IPS-15b (cell line): ENCODE measurements around the gene RAB7B.

Experiments used
- H3K27me3 ChIP-seq: one replicate; pipeline ENCODE4 v1.6.1; 2013; ENCODE audit warnings: low read length; ENCODE audit not compliant: control insufficient read depth, insufficient read depth
- H3K36me3 ChIP-seq: one replicate; pipeline ENCODE4 v1.6.1; 2013; ENCODE audit warnings: low read length; ENCODE audit not compliant: control insufficient read depth, insufficient read depth
- H3K4me1 ChIP-seq: one replicate; pipeline ENCODE4 v1.6.1; 2013; ENCODE audit warnings: mild to moderate bottlenecking, low read length; ENCODE audit not compliant: control insufficient read depth, insufficient read depth
- H3K4me3 ChIP-seq: one replicate; pipeline ENCODE4 v1.5.1; 2013; ENCODE audit warnings: low read depth, low read length
- H3K9ac ChIP-seq: one replicate; pipeline ENCODE4 v1.6.1; 2013; ENCODE audit warnings: low read depth, mild to moderate bottlenecking, low read length
- H3K9me3 ChIP-seq: one replicate; pipeline ENCODE4 v1.6.1; 2013; ENCODE audit warnings: mild to moderate bottlenecking, low read length; ENCODE audit not compliant: control insufficient read depth, insufficient read depth

The RAB7B gene

GRCh38 chr1:205936311-205936710, 66.9 kb downstream of the RAB7B start:
- Histone ChIP-seq H3K27me3 (peaks cover 9% of the 10 kb centered on the region), H3K4me3 (no peak overlapping the region), H3K9ac (no peak overlapping the region), H3K36me3 (no peaks in the 10 kb centered on the region), H3K4me1 (peaks cover 27% of the 10 kb centered on the region), H3K9me3 (no peaks in the 10 kb centered on the region)

GRCh38 chr1:205935869-205936268, 67.3 kb downstream of the RAB7B start:
- Histone ChIP-seq H3K4me3 (no peak overlapping the region), H3K27me3 (peaks cover 9% of the 10 kb centered on the region), H3K36me3 (no peaks in the 10 kb centered on the region), H3K4me1 (peaks cover 27% of the 10 kb centered on the region), H3K9ac (no peak overlapping the region), H3K9me3 (no peaks in the 10 kb centered on the region)

GRCh38 chr1:205934788-205935187, 68.4 kb downstream of the RAB7B start:
- H3K9me3 ChIP-seq, result no peaks in the 10 kb centered on the region
- H3K36me3 ChIP-seq, result no peaks in the 10 kb centered on the region
- no peak overlapping the region for H3K4me3 ChIP-seq
- H3K9ac ChIP-seq, result no peak overlapping the region
- peaks cover 9% of the 10 kb centered on the region for H3K27me3 ChIP-seq
- H3K4me1 ChIP-seq, result peaks cover 17% of the 10 kb centered on the region

GRCh38 chr1:205933671-205934618, 69.2 kb downstream of the RAB7B start:
- H3K4me1 ChIP-seq, result peaks cover 9% of the 10 kb centered on the region

GRCh38 chr1:205932776-205933175, 70.4 kb downstream of the RAB7B start:
- Histone ChIP-seq H3K4me3 (no peak overlapping the region), H3K36me3 (no peaks in the 10 kb centered on the region), H3K4me1 (peaks cover 6% of the 10 kb centered on the region), H3K27me3 (no peaks in the 10 kb centered on the region), H3K9ac (no peak overlapping the region), H3K9me3 (no peaks in the 10 kb centered on the region)

More at GRCh38 chr1:205933671-205934618, 69.2 kb downstream of the RAB7B start:
- H3K9me3 ChIP-seq, result no peaks in the 10 kb centered on the region
- H3K27me3 ChIP-seq, result peaks cover 5% of the 10 kb centered on the region
- no peaks in the 10 kb centered on the region for H3K36me3 ChIP-seq
- no peak overlapping the region for H3K4me3 ChIP-seq
- H3K9ac ChIP-seq, result no peak overlapping the region

- Histone ChIP-seq H3K9ac (no peak overlapping the region), H3K4me1 (peaks cover 6% of the 10 kb centered on the region), H3K9me3 (no peaks in the 10 kb centered on the region), H3K27me3 (no peaks in the 10 kb centered on the region), H3K4me3 (no peak overlapping the region), H3K36me3 (no peaks in the 10 kb centered on the region)
These were observed 72.4 kb downstream of the RAB7B start for GRCh38 chr1:205930799-205931281.

GRCh38 chr1:205930195-205930577, 73.0 kb downstream of the RAB7B start:
- no peaks in the 10 kb centered on the region for H3K36me3 ChIP-seq

GRCh38 chr1:205929496-205930194, 73.5 kb downstream of the RAB7B start:
- H3K27me3 ChIP-seq, result no peaks in the 10 kb centered on the region
- no peak overlapping the region for H3K9ac ChIP-seq
- H3K36me3 ChIP-seq, result no peaks in the 10 kb centered on the region
- no peaks in the 10 kb centered on the region for H3K9me3 ChIP-seq
- no peak overlapping the region for H3K4me3 ChIP-seq
- peaks cover 6% of the 10 kb centered on the region for H3K4me1 ChIP-seq

More at GRCh38 chr1:205930195-205930577, 73.0 kb downstream of the RAB7B start:
- Histone ChIP-seq H3K27me3 (no peaks in the 10 kb centered on the region), H3K9me3 (no peaks in the 10 kb centered on the region), H3K9ac (no peak overlapping the region), H3K4me3 (no peak overlapping the region), H3K4me1 (peaks cover 6% of the 10 kb centered on the region)

GRCh38 chr1:205928317-205928716, 74.9 kb downstream of the RAB7B start:
- Histone ChIP-seq H3K27me3 (no peaks in the 10 kb centered on the region), H3K9me3 (no peaks in the 10 kb centered on the region), H3K9ac (no peak overlapping the region), H3K4me1 (peaks cover 2% of the 10 kb centered on the region), H3K36me3 (no peaks in the 10 kb centered on the region), H3K4me3 (no peak overlapping the region)

- Histone ChIP-seq H3K4me1 (no peaks in the 10 kb centered on the region), H3K9me3 (no peaks in the 10 kb centered on the region), H3K9ac (no peak overlapping the region), H3K27me3 (no peaks in the 10 kb centered on the region), H3K36me3 (no peaks in the 10 kb centered on the region), H3K4me3 (no peak overlapping the region)
These were observed 75.5 kb downstream of the RAB7B start for GRCh38 chr1:205927676-205928075.

- no peaks in the 10 kb centered on the region for H3K9me3 ChIP-seq
- no peak overlapping the region for H3K9ac ChIP-seq
- H3K36me3 ChIP-seq, result no peaks in the 10 kb centered on the region
- H3K4me3 ChIP-seq, result no peak overlapping the region
- H3K4me1 ChIP-seq, result no peaks in the 10 kb centered on the region
- no peaks in the 10 kb centered on the region for H3K27me3 ChIP-seq
These were observed 75.9 kb downstream of the RAB7B start for GRCh38 chr1:205927247-205927646.
